GM18868 (cell line): ENCODE data around the gene ZNF202.

Experiments
- ATAC-seq: cut with Tn5 transposase; IDR thresholded peaks from one replicate; pipeline ENCODE4 v1.9.1; 2021; ENCODE audit warnings: mild to moderate bottlenecking, moderate library complexity; ENCODE audit not compliant: unreplicated experiment

Gene ZNF202

DNA sequence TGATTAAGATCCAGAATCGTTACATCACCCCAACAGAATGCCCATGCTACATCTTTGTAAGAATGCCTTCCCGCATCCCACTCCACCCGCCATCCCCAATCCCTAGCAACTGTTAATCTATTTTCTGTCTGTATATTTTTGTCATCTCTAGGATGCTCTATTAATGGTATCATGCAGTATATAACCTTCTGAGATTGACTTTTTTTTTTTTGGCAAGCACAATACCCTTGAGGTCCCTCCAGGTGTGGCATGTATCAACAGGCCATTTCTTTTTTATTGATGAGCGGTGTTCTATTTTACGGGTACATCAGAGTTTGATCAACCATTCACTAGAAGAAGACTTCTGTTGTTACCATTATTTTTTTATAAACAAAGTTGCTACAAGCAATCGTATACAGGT, 56.9 kb downstream of the ZNF202 start:
- no peak for ATAC-seq

DNA sequence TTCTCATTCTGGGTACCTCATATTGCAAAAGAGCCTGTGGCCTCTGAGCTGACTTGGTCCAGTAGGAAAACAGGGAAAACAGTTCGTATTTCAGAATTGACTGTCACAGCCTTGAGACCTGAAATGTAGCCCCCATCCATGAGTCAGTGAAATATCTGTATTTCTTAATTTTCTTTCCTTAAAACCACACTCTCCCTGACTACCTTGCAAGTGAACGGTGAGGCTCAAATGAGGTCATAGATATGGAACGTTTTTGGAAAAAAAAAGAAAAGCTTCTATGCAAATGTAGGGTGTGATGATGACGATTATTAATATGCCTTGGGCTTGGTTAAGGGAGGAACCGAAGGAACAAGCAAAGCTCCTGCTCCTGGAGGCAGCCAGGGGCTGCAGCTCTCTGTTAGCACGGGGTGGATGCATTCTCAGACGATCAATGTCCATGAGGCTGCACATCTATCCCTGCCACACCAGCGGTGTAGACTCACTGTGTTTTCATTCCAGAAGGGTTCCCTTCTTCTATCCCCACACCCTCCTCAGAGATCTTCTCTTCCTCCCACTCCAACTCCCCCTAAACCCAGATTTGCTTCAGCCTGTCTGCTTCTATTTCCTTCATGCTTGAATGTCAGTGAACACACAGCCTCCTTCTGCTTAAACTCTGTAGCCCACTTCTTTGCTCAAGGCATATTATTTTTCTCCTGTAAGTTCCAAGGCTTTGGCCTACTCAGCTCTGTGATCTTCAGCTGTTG, 57.9 kb downstream of the ZNF202 start:
- no peak for ATAC-seq

DNA sequence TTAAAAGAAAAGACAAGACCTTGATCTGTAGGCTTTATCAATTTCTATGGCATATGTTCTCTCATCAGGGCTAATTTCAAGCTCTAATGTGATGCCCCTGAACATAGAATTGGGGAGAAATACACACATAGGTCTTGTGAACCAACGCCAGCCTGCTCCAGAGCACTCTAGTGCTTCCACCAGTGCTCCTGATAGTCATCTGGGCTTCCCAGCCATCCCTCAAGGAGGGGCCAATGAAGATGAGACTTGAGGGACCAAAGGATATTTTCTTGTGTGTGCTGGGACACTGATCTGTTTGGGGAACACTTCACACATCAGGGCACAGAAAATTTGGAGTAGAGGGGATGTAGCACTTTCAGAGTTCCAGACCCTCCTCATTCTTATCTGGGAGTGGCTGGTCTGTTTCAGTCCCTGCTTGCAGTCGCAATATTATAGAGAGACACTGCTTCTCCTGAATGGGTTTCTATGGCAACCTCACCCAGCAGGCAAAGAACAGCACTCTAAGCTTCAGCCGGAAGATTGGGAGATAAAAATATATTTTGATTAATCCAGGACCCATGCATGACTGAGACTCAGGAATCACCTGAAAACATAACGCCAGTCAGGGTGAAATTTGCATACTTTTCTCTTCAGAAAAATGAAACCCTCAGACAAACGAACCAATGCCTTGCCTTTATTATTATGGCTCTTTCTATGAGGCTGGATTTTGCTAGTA, 58.6 kb downstream of the ZNF202 start:
- ATAC-seq: no peak

DNA sequence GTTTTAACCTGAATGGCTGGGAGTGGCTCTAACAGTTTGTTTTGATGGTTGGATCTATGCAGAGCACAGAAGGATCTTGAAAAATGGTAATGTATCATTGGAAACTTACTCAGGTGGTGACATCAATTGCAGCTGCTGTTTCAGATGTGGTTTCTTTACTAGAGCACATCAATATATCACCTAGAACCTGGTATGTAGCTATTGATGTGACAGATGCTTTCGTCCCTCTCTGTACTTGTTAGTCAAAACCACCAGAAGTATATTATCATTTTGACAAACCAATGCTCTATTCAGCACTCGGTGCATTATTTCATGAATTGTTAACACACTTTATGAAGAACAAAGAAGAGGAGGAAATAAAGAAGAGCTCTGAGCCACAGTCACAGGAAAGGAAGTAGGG, 60.4 kb downstream of the ZNF202 start:
- ATAC-seq: no peak

DNA sequence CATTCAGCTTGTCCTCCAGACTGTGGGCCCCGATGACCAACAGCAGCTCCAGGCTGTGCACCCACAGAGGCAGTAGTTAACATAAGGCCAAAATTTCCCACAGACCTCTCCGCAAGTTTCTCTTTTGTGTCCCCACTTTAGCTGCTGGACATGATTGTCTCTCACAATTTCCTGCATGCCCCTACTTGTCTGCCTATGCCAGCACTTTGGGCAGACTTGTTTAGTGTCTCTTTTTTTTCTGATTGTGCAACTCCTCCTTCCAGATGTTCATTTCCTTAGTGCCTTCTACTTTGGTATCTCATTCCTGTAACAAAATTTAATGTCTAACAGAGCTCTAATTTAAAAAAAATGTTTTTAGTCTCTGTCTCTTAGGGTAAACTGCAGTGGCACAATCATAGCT, 63.2 kb downstream of the ZNF202 start:
- ATAC-seq: no peak

DNA sequence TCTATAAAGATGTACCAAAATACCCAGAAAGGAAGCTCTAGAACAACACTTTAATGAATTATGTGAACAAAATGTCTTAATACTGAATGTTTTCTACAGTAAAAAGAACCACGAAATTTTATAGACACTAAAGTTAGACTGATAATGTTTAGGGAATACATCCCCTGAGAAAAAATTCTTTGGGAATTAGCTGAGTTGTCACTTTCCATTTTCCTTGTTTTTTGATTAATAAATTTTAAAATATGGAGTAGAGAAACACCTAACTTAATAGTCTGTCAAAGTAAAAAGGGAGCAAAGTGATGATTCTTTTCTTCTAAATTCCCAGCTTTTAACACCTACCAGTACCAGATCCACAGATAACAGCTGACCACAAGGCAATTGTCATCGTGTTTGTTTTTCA, 64.0 kb downstream of the ZNF202 start:
- ATAC-seq: no peak

DNA sequence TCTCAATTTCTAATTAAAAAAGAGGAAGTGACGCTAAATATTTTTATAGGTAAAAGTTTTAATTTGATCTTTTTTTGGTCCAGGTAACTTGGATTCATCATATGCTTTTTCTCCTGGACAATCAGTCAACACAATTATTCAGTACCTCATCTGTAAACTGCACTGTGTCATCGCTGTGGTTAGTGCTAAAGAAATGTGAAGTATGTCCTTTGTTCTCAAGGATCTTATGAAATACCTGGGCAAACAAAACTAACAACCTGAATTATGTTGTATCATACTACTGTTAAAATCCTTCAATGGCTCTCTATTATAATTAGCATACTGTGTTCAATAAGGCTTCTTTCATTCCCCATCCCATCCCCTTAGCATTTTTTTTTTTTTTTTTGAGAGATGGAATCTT, 67.2 kb downstream of the ZNF202 start:
- ATAC-seq: no peak
